Hepatocyte (in vitro differentiated cells): ENCODE data around the gene STK24. TPM values are rescaled to one million over a fixed set of nuclear protein-coding genes. Genes with fewer than 3 reads are reported as not detected.

Experiments
- DNase-seq: peaks from one replicate; pipeline ENCODE4 v3.0.0-alpha.2; 2016; ENCODE audit warnings: low spot score
- H2AFZ ChIP-seq: fragments of 200-600 bp; sonication (generic); 2 replicates; pipeline ENCODE4 v1.6.0; 2016; ENCODE audit warnings: antibody characterized with exemption, mild to moderate bottlenecking
- H3K27ac ChIP-seq: fragments of 200-600 bp; sonication (generic); 2 replicates; pipeline ENCODE4 v1.5.1; 2016; ENCODE audit warnings: mild to moderate bottlenecking
- H3K27me3 ChIP-seq: fragments of 200-600 bp; sonication (generic); 2 replicates; pipeline ENCODE4 v1.6.1; 2016
- H3K36me3 ChIP-seq: fragments of 200-600 bp; sonication (generic); replicated peaks from 2 replicates; pipeline ENCODE4 v1.5.1; 2016; ENCODE audit warnings: low read depth; ENCODE audit not compliant: insufficient read depth
- H3K4me1 ChIP-seq: fragments of 200-600 bp; sonication (generic); 2 replicates; pipeline ENCODE4 v1.5.1; 2016; ENCODE audit warnings: mild to moderate bottlenecking, moderate library complexity; ENCODE audit not compliant: insufficient read depth
- H3K4me2 ChIP-seq: fragments of 200-600 bp; sonication (generic); 2 replicates; pipeline ENCODE4 v1.6.0; 2016
- H3K4me3 ChIP-seq: fragments of 200-600 bp; sonication (generic); 2 replicates; pipeline ENCODE4 v1.5.1; 2016; ENCODE audit warnings: mild to moderate bottlenecking
- H3K79me2 ChIP-seq: fragments of 200-600 bp; sonication (generic); 2 replicates; pipeline ENCODE4 v1.6.0; 2017; ENCODE audit warnings: mild to moderate bottlenecking
- H3K9me2 ChIP-seq: fragments of 200-600 bp; sonication (generic); replicated peaks from 2 replicates; pipeline ENCODE4 v1.6.0; 2017; ENCODE audit warnings: mild to moderate bottlenecking; ENCODE audit not compliant: insufficient read depth
- H3K9me3 ChIP-seq: fragments of 200-600 bp; sonication (generic); 2 replicates; pipeline ENCODE4 v1.5.1; 2016; ENCODE audit warnings: low read depth, mild to moderate bottlenecking
- H4K20me1 ChIP-seq: fragments of 200-600 bp; sonication (generic); 2 replicates; pipeline ENCODE4 v1.6.0; 2016; ENCODE audit warnings: mild to moderate bottlenecking; ENCODE audit not compliant: insufficient read depth, poor library complexity, severe bottlenecking
- EZH2 ChIP-seq: fragments of 200-600 bp; sonication (generic); IDR thresholded peaks from 2 replicates; pipeline ENCODE4 v1.6.1; 2016; ENCODE audit warnings: antibody characterized with exemption, mild to moderate bottlenecking, borderline replicate concordance
- EZH2phosphoT487 ChIP-seq: fragments of 200-600 bp; sonication (generic); IDR thresholded peaks from one replicate; pipeline ENCODE4 v1.6.1; 2018; ENCODE audit warnings: antibody characterized with exemption, mild to moderate bottlenecking, low read depth, moderate library complexity; ENCODE audit not compliant: unreplicated experiment, severe bottlenecking
- WGBS: methylation state at CpG from one replicate; pipeline ENCODE4 v1.1.6; 2016; ENCODE audit warnings: low lambda C conversion rate; ENCODE audit errors: missing lambda C conversion rate; 5-methylcytosine and 5-hydroxymethylcytosine counted together
- polyA plus RNA-seq: library from polyadenylated mRNA; unstranded; fragments of >200 nt; fragmentation: Nextera tagmentation; extraction: Ambion mirVana; gene quantifications from 2 replicates; pipeline ENCODE4 v1.2.1, GENCODE V29; 2016
- total RNA-seq: library from RNA; depleted of rRNA; stranded (reverse); fragments of >200 nt; gene quantifications from 2 replicates; pipeline ENCODE4 v1.2.3, GENCODE V29; 2014
- TF ChIP-seq, protein P1 (sequence below): fragments of 200-600 bp; sonication (generic); IDR thresholded peaks from 2 replicates; pipeline ENCODE4 v1.5.1; 2016; ENCODE audit warnings: antibody characterized with exemption, mild to moderate bottlenecking; ENCODE audit not compliant: poor library complexity

Gene STK24
- total and polyA plus RNA-seq, 2 experiments from 2014 or later: 71.2 to 74.4 TPM

DNA sequence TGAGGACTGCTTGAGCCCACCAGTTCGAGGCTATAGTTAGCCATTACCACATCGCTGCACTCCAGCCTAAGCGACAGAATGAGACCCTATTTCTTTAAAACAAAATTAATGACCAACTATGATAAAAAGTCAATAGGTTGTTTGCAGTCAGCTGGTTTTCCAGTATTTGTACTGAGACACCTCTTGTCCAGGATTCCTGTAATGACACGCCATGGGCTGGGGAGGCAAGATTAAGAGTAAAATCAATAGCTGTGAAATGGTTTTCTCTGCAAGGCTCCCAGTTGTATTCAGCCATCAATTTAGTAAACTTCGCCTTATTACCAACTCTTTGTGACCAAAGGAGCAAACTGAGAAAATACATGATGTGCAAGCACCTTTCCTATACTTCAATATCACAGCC is 29.5 kb downstream of the STK24 start:
- Histone ChIP-seq H3K9me3 (no peaks in the 10 kb centered on the region), H3K79me2 (peaks cover 98% of the 10 kb centered on the region), H3K4me2 (no peak overlapping the region), H4K20me1 (peaks cover 64% of the 10 kb centered on the region), H3K27ac (no peak overlapping the region), H3K36me3 (no peaks in the 10 kb centered on the region), H2AFZ (no peak overlapping the region), H3K4me1 (peaks cover 10% of the 10 kb centered on the region), H3K9me2 (no peaks in the 10 kb centered on the region), H3K27me3 (no peaks in the 10 kb centered on the region), H3K4me3 (no peak overlapping the region)
- WGBS: 99% methylated on average over 5 of the region's 5 CpGs
- TF ChIP-seq EZH2 (no peak), EZH2phosphoT487 (no peak)
- TF ChIP-seq, protein P1, sequence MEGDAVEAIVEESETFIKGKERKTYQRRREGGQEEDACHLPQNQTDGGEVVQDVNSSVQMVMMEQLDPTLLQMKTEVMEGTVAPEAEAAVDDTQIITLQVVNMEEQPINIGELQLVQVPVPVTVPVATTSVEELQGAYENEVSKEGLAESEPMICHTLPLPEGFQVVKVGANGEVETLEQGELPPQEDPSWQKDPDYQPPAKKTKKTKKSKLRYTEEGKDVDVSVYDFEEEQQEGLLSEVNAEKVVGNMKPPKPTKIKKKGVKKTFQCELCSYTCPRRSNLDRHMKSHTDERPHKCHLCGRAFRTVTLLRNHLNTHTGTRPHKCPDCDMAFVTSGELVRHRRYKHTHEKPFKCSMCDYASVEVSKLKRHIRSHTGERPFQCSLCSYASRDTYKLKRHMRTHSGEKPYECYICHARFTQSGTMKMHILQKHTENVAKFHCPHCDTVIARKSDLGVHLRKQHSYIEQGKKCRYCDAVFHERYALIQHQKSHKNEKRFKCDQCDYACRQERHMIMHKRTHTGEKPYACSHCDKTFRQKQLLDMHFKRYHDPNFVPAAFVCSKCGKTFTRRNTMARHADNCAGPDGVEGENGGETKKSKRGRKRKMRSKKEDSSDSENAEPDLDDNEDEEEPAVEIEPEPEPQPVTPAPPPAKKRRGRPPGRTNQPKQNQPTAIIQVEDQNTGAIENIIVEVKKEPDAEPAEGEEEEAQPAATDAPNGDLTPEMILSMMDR: no peak
- no peak for DNase-seq

DNA sequence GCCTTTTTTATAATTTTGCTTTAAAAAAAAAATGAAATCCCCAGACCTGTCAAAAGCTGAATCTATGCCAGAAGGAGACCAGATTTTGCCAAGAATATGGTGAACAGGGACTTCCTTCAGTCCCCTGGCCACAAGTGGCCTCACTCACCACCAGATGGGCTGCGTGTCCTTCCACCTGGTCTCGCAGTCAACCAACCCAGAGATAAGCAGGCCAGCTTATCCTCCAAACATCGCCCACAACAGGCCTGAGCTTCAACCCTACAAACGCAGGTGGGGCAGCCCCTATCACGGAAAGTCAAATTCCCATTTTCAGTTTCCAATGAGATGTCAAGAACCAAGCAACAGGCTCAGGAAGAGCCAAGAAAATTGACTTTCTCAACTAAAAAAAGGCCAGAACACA is 30.5 kb downstream of the STK24 start:
- H3K4me3 ChIP-seq: no peak overlapping the region
- H3K36me3 ChIP-seq: no peaks in the 10 kb centered on the region
- TF ChIP-seq, protein P1: no peak
- TF ChIP-seq EZH2 (no peak), EZH2phosphoT487 (no peak)
- no peak overlapping the region for H3K4me2 ChIP-seq
- peaks cover 67% of the 10 kb centered on the region for H4K20me1 ChIP-seq
- H3K9me2 ChIP-seq: no peaks in the 10 kb centered on the region
- DNase-seq: no peak
- peaks cover 98% of the 10 kb centered on the region for H3K79me2 ChIP-seq
- no peak overlapping the region for H3K27ac ChIP-seq
- no peak overlapping the region for H2AFZ ChIP-seq
- H3K27me3 ChIP-seq: no peaks in the 10 kb centered on the region
- no peaks in the 10 kb centered on the region for H3K9me3 ChIP-seq
- WGBS: 79% methylated on average over 5 of the region's 5 CpGs
- peaks cover 18% of the 10 kb centered on the region for H3K4me1 ChIP-seq

DNA sequence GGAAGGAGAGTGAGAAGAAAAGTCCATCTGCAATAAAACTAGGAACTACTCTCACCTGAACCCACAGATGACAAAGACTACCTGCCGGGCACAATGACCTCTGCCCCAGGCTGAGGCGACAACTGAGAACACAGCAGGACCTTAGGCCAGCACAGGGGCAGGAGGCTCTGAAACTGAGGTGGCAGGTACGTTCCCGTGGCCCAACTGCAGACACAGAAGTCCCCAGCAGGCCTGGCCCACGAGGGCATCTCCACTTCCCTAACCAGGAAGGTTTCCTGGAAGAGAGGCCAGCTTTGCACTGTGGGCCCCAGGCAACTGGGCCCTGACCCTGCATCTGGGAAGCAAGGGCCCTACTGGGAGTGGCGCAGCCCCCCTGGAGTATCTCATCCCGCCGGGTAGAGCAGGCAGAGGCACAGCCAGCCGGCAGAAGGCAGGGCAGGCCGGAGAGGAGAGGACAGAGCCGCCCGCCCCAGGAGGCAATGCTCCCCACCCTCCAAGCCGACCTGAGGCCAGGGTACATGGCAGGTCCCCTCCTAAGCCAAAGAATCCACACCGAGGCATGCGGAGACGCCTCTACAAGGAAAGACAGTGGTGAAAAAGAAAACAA is 32.7 kb downstream of the STK24 start:
- Histone ChIP-seq H3K9me3 (no peaks in the 10 kb centered on the region), H4K20me1 (peaks cover 88% of the 10 kb centered on the region), H3K36me3 (no peaks in the 10 kb centered on the region), H3K27me3 (no peaks in the 10 kb centered on the region), H3K4me3 (no peak overlapping the region), H3K27ac (peak overlapping the region; percentile 23), H3K4me2 (peak overlapping the region; percentile 38), H3K9me2 (no peaks in the 10 kb centered on the region), H3K79me2 (peaks cover 100% of the 10 kb centered on the region), H3K4me1 (peaks cover 31% of the 10 kb centered on the region), H2AFZ (no peak overlapping the region)
- 73% methylated on average over 15 of the region's 16 CpGs for WGBS
- TF ChIP-seq EZH2: no peak
- TF ChIP-seq EZH2phosphoT487: no peak
- TF ChIP-seq, protein P1: no peak
- DNase-seq: no peak
